Measurements from ENCODE around the gene PLXNB2.

PLXNB2 gene

DNA sequence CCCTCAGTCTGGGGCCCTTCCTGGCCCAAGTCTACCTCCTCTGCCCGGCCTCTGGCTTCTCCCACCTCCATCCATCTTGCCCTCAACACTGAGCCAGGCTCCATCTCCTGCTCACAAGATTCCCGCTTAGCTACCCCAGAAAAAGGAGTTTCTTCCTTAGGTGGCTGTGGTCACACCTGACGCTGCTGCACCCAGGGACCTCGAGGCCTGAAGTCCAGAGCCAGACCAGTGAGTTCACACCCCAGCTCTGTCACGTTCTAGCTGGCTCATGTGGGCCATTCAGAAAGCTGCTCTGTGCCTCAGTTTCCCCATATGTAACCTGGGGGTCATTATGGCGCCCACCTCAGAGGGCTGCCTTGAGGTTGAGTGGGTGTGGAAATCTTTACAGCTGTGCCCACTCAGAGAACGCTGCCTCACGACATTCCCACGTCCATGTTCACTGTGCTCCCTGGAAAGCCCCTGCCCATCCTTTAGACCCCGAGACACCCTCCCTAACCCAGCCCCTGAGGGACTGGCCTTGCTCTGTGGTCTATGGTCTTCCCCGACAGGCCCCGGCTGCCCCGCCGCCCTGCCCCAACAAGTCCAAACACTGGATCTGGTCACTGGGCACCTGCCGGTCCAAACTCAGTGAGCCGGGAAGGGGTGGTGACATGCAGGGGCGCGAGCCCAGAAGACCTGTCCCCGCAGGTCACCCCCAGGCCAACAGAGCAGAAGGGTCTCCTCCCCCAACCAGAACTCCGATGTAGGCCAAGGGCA, 9.8 kb downstream of the PLXNB2 start:
- DNase-seq (ENCODE audit: low read depth in 2 of 2) = no peak

GRCh38 chr22:50296658-50297490, 10.6 kb downstream of the PLXNB2 start:
- no peak for DNase-seq (ENCODE audit: low read depth in 2 of 2)

DNA sequence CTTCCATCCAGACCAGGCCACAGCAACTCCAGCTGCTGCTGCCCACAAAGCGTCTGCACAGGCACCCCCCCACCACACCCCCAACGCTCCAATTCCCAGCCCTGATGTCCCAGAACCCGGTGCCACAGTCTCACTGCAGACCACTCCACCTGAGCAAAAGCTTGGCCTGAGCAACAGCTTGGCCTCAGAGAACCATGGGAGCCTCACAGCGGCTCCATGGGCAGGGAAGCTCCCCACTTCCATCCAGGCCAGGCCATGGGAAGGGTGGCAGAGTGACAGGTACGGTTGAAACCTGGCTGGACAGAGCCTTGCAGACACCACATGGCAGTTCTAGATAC, 13.2 kb downstream of the PLXNB2 start:
- no peak for DNase-seq (ENCODE audit: low read depth in 2 of 2)

DNA sequence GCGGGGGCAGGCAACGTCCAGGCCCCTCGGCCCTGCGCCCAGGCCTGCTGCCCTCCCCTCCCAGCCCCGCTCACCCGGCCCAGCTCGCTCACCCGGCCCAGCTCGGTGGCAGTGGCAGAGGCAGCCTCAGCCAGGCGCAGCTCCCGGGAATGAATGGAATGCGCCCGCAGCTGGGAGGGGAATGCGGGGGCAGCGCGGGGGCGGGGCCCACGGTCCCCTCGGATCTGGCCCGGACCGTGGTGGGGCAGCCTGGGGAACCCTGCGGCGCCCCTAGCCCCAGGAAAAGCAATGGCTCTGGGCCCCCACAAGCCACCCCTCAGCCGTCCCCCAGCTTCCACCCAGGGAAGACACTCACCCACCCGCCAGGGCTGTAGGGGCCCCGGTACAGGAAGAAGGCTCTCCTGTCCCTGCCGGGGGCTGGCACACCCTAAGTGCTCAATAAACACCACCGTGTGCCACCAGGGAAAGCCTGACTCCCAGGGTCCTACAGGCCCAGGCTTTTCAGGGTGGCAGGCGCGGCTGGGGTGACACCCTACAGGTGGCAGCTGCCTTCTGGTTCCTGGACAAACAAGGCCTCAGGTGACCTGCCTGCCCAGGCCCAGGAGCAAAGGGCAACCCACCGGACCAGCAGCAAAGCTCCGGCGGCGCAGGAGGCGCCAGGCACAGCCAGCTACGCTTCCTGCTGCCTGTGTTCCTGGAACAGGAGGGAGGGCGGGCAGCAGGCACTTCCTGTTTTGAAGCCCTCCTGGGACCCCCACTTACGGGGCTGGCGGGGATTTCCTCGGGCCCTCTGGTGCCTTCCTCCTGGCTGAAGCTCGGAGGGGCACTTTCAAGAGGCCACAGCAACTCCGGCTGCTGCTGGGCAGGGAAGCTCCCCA, 13.8 kb downstream of the PLXNB2 start:
- DNase-seq (ENCODE audit: low read depth in 2 of 2) = no peak

GRCh38 chr22:50292643-50293440, 14.6 kb downstream of the PLXNB2 start:
- DNase-seq (ENCODE audit: low read depth in 2 of 2) = no peak

DNA sequence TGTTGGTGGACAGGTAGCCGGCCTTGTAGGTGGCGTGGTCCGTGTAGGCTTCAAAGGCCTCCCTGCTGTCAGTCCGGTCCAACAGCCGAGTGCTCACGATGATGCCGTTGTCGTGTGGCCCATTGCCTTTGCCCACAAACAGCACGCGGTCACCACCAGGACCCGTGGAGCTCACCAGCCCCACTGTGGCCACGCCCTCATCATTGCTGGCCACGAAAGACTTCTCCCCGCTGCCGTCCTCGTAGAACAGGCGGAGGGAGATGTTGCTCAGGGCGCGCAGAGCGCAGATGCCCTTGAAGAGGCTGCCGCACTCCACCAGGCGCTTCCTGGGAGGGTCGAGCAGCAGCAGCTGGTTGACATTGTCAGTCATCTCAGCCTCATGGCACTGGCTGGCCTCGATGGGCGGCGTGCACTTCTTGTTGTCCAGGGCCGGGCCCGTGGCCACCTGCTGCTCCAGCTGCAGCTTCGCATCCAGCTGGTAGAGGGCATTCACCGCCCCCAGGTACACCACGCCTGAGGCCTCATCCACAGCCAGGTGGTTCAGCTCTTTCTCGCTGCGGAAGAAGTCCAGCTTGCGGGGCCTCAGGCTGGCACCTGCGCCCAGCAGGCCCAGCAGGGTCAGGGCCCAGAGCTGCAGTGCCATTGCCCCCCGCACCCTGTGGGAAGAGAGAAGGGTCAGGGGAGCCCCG, 17.4 kb downstream of the PLXNB2 start:
- no peak for DNase-seq (ENCODE audit: low read depth in 2 of 2)

DNA sequence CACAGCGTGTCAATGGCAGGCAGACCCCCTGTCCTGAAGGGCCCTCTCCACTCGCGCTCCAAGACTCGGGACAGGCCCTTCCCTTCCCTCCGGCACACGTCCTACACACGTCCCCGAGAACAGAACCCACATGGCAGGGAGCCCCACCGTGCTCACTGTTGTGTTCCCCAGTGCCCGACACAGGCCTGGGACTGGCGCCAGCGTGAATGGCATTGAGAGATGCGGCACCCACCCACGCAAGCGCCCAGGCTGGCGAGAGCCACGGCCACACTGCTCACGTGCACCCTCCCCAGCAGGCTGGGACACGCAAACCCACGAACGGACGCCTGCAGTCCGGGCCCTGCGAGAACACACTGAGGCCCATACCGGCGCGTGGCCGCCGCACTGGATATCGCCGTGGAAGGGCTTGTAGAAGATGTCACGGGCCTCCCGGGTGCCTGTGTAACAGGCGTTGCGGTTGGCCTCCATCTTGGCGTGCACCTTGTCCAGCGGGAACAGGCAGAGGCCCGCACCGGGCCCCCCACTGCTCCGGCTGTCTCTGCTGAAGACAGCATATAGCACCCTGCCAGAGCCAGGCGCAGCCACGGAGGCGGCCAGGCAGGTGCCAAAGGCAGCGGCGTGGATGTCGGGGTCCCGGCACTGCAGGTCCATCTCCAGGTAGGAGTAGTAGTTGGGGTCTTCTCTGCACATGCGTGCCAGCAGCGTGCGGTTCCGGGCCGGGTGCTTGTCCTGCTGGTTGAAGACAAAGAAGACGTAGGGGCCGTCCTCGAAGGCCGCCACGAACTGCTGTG, 18.1 kb downstream of the PLXNB2 start:
- DNase-seq (ENCODE audit: low read depth in 2 of 2) = no peak

DNA sequence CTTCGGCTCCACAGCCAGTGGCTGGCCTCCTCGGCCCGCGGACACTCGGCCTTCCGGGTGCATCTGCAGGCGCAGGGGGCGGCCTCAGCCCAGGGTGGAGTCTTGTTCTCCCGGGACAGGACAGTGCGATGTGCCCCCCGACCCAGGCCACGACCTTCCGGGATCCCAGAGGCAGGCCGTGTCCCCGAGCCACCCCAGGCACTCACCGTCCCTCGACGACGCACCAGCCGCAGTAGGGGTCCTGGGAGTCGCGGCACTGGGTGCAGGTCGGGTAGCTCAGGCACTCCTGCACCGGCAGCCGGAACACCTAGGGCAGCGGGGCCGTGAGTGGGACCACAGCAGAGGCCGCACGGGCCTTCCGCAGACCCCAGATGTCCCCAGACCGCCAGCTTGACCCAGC, 19.7 kb downstream of the PLXNB2 start:
- DNase-seq (ENCODE audit: low read depth in 2 of 2) = no peak

GRCh38 chr22:50286701-50287318, 20.6 kb downstream of the PLXNB2 start:
- DNase-seq (ENCODE audit: low read depth in 2 of 2) = no peak

DNA sequence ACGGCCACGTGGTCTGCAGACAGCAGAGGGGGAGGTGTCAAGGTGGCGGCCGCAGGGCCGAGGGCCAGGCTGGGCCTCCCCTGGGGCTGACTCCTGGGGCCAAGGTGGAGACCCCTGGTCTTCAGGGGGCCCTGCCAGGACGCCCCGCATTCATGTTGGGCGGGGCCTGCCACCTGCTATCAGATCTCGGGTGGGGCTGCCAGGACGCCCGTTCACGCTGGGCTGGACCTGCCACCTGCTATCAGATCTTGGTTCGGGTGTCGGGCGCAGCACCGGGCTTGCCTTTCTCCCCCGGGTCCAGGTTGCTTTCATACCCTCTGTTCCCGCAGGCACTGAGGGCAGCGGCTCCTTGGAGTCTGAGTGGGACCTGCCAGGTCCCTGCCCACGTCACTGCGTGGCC, 21.2 kb downstream of the PLXNB2 start:
- no peak for DNase-seq (ENCODE audit: low read depth in 2 of 2)

DNA sequence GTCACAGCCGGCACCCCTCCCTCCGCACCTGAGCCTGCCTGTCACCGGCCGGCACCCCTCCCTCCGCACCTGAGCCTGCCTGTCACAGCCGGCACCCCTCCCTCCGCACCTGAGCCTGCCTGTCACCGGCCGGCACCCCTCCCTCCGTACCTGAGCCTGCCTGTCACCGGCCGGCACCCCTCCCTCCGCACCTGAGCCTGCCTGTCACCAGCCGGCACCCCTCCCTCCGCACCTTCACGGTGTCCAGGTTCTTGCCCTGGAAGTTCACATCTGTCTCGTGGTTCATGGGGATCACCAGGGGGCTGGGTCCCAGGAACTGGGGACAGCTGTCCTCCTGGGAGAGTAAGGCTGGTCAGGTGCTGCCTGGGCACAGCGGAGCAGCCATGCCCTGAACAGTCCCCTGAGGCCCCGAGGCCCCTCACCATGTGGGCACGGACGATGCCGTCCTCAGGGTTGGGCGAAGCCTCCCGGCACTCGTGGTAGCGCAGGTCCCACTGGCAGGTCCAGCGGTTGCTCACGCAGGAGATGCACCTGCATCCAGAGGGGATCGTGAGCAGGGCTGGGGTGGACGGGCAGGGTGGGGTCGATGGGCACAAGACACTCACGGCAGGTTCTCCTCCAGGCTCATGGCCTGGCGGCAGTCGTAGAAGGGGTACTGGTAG, 21.7 kb downstream of the PLXNB2 start:
- no peak for DNase-seq (ENCODE audit: low read depth in 2 of 2)

DNA sequence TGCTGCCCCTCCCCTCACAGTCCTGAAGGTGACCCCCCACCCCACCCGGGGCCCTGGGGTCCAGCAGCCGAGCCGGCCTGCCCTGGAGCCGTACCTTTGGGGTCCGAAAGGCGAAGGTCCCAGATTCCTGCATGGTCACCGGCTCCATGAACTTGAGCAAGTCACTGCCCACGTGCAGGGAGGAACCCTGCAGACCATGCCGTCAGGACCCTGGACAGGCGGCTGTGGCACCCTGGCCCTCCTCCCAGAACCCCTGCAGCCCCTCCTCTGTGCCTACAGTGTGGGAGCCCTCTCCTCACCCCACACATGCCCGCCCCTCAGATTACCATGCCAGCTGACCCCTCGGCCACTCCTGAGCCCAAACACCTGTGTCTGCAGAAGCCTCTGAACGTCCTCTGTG, 23.0 kb downstream of the PLXNB2 start:
- DNase-seq (ENCODE audit: low read depth in 2 of 2) = no peak

- no peak for DNase-seq (ENCODE audit: low read depth in 2 of 2)
These were observed 23.6 kb downstream of the PLXNB2 start for GRCh38 chr22:50283821-50284220.

DNA sequence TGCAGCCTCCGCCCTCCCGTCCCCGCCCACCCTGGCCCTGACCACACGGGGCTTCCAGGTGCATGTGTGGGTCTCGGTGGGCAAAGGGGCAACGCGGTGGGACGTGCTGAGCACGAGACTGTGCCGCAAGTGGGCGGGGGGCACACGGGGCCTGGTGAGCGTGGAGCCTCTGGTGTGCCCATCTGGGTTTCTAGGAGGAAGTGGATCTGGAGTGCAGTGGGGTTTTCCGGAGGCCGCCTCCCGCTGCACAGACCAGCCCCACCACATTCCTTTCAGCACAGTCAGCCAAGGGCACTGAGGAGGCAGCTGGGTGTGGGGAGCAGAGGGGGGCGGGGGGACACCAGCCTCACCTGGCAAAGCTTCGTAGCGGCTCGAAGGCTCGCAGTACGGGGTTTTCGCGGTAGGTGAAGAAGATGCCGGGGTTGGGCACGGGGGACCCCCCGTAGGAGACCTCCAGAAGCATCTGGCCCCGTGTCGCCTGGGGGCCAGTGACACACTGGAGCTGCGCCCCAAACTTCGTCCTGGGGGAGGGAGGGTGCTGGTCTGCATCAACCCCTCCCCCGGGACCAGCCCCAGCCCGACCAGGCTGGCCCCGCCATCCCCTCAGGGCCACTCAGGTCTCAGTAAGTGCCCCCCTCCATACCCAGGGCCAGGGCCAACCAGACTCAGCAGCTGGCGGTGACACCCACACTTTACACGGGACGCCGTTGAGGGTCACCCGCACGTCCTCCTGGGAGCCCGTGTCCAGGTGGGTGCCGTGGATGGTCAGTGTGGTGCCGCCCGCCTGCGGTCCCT, 24.9 kb downstream of the PLXNB2 start:
- DNase-seq (ENCODE audit: low read depth in 2 of 2) = no peak

- no peak for DNase-seq (ENCODE audit: low read depth in 2 of 2)
These were observed 25.5 kb downstream of the PLXNB2 start for GRCh38 chr22:50281957-50282356.

DNA sequence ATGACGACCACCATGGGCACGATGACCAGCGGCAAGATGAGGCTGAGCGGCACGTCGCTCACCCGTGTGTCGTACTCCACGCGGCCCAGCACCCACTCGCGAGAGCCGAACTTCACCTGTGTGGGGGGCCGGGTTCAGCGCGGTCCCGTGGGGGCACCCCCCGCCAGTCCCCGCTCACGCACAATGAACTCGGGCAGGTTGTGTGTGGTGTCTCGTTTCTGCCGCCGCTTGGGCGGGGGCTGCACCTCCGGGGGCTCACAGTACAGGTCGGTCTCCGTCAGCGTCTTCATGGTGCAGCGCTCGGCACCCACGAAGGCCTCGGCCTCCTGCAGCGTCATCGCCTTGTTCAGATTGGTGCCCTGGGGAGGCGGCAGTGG, 26.1 kb downstream of the PLXNB2 start:
- no peak for DNase-seq (ENCODE audit: low read depth in 2 of 2)

GRCh38 chr22:50280708-50281383, 26.6 kb downstream of the PLXNB2 start:
- no peak for DNase-seq (ENCODE audit: low read depth in 2 of 2)

Measured in stimulated activated CD8-positive, alpha-beta memory T cell treated with anti-CD3 and anti-CD28 coated beads, Interleukin-7, amount 100 ng/mL, for 1 hour (primary cell).